ENCODE data around the gene ATG9B. TPM values are rescaled to one million over a fixed set of nuclear protein-coding genes. Genes with fewer than 3 reads are reported as not detected.

Gene ATG9B
- total and polyA plus RNA-seq, 9 of the 15 experiments (the other 6 are each of a cell fraction or from before 2014, with no cell fraction given), result 0.29 to 8.0 (median 2.1) TPM

DNA sequence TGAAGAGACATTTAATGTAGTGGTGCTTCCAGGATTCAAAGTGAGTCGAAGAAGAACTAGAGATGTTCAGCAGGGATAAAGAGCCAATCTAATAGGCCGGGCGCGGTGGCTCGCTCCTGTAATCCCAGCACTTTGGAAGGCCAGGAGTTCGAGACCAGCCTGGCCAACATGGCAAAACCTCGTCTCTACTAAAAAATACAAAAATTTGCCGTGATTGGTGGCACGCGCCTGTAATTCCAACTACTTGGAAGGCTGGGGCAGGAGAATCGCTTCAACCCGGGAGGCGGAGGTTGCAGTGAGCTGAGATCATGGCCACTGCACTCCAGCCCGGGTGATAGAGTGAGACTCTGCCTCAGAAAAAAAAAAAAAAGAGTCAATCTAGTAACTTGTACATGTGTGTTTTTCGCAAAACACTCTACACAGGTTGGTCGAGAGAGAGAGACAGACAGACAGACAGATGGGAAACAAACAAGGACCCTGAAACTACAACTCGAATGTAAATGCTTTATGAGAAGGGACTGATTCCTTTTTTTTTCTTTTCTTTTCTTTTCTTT is 4.7 kb upstream of the ATG9B start (continued):
- TF ChIP-seq, protein P1, sequence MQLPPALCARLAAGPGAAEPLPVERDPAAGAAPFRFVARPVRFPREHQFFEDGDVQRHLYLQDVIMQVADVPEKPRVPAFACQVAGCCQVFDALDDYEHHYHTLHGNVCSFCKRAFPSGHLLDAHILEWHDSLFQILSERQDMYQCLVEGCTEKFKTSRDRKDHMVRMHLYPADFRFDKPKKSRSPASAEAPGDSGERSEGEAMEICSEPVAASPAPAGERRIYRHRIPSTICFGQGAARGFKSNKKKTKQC (CRISPR knock-in tag; IDR thresholded peaks at IDR 0.05), result no peak
- TF ChIP-seq SRSF7 (optimal IDR thresholded peaks at IDR 0.05; ENCODE audit: low read depth, low read length) (no peak), ZNF232 (CRISPR knock-in tag; IDR thresholded peaks at IDR 0.05) (no peak), ADNP (tag; IDR thresholded peaks at IDR 0.05) (no peak), JUN (IDR thresholded peaks at IDR 0.05; ENCODE audit: borderline replicate concordance, low read depth, low read length) (no peak), JUN (CRISPR knock-in tag; IDR thresholded peaks at IDR 0.05; ENCODE audit: borderline replicate concordance) (0 out of 2 replicates have a peak, but pooled peaks have one; percentile 11), MTA1 (IDR thresholded peaks at IDR 0.05; ENCODE audit: borderline replicate concordance) (no peak), KLF1 (tag; IDR thresholded peaks at IDR 0.05) (no peak), LEF1 (IDR thresholded peaks at IDR 0.05) (0 out of 2 replicates have a peak, but pooled peaks have one; percentile 5)
- TF ChIP-seq, protein P2, sequence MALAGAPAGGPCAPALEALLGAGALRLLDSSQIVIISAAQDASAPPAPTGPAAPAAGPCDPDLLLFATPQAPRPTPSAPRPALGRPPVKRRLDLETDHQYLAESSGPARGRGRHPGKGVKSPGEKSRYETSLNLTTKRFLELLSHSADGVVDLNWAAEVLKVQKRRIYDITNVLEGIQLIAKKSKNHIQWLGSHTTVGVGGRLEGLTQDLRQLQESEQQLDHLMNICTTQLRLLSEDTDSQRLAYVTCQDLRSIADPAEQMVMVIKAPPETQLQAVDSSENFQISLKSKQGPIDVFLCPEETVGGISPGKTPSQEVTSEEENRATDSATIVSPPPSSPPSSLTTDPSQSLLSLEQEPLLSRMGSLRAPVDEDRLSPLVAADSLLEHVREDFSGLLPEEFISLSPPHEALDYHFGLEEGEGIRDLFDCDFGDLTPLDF (CRISPR knock-in tag; IDR thresholded peaks at IDR 0.05), result no peak
- TF ChIP-seq, protein P3, sequence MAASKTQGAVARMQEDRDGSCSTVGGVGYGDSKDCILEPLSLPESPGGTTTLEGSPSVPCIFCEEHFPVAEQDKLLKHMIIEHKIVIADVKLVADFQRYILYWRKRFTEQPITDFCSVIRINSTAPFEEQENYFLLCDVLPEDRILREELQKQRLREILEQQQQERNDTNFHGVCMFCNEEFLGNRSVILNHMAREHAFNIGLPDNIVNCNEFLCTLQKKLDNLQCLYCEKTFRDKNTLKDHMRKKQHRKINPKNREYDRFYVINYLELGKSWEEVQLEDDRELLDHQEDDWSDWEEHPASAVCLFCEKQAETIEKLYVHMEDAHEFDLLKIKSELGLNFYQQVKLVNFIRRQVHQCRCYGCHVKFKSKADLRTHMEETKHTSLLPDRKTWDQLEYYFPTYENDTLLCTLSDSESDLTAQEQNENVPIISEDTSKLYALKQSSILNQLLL (CRISPR knock-in tag; IDR thresholded peaks at IDR 0.05; ENCODE audit: borderline replicate concordance), result no peak
